GM23338 (cell line): ENCODE data around the gene MAP3K5. TPM values are rescaled to one million over a fixed set of nuclear protein-coding genes. Genes with fewer than 3 reads are reported as not detected.

Experiments used
- ATAC-seq: fragments of 200-7000 bp; cut with Tn5 transposase; 3 replicates; pipeline ENCODE4 v1.9.1; 2020
- DNase-seq: peaks from one replicate; pipeline ENCODE4 v3.0.0-alpha.2; 2015; ENCODE audit warnings: low spot score
- H2AFZ ChIP-seq: fragments of 200-600 bp; sonication (generic); 2 replicates; pipeline ENCODE4 v1.8.0; 2016; ENCODE audit warnings: antibody characterized with exemption, mild to moderate bottlenecking, moderate library complexity
- H3F3A ChIP-seq: fragments of 200-600 bp; sonication (generic); replicated peaks from 2 replicates; pipeline ENCODE4 v1.8.0; 2017; ENCODE audit warnings: antibody characterized with exemption, mixed run types, low read depth
- H3K27ac ChIP-seq: fragments of 200-600 bp; sonication (generic); 2 replicates; pipeline ENCODE4 v1.6.1; 2016; ENCODE audit warnings: low read depth
- H3K27me3 ChIP-seq: fragments of 200-600 bp; sonication (generic); 2 replicates; pipeline ENCODE4 v1.8.0; 2016; ENCODE audit warnings: mild to moderate bottlenecking, mixed run types, moderate library complexity; ENCODE audit not compliant: insufficient read depth
- H3K36me3 ChIP-seq: fragments of 200-600 bp; sonication (generic); 2 replicates; pipeline ENCODE4 v1.8.0; 2016; ENCODE audit warnings: mild to moderate bottlenecking; ENCODE audit not compliant: insufficient read depth
- H3K4me1 ChIP-seq: fragments of 200-600 bp; sonication (generic); 2 replicates; pipeline ENCODE4 v1.8.0; 2016; ENCODE audit warnings: mild to moderate bottlenecking, moderate library complexity; ENCODE audit not compliant: insufficient read depth
- H3K4me2 ChIP-seq: fragments of 200-600 bp; sonication (generic); 2 replicates; pipeline ENCODE4 v1.7.1; 2017; ENCODE audit warnings: mixed run types
- H3K4me3 ChIP-seq: fragments of 200-600 bp; sonication (generic); 2 replicates; pipeline ENCODE4 v1.6.1; 2016; ENCODE audit warnings: mixed run types
- H3K79me2 ChIP-seq: fragments of 200-600 bp; sonication (generic); replicated peaks from 2 replicates; pipeline ENCODE4 v1.8.0; 2017; ENCODE audit warnings: mild to moderate bottlenecking; ENCODE audit not compliant: insufficient read depth
- H3K9me2 ChIP-seq: fragments of 200-600 bp; sonication (generic); 2 replicates; pipeline ENCODE4 v1.8.0; 2017; ENCODE audit not compliant: insufficient read depth
- H4K20me1 ChIP-seq: fragments of 200-600 bp; sonication (generic); replicated peaks from 2 replicates; pipeline ENCODE4 v1.8.0; 2017; ENCODE audit warnings: mild to moderate bottlenecking; ENCODE audit not compliant: insufficient read depth
- H3K27ac Mint-ChIP-seq: 2 replicates; pipeline ENCODE4 v1.8.0; 2020; ENCODE audit warnings: inconsistent platforms, mild to moderate bottlenecking, moderate library complexity, mixed read lengths
- H3K27me3 Mint-ChIP-seq: 3 replicates; pipeline ENCODE4 v1.8.0; 2022; ENCODE audit warnings: low read depth, mild to moderate bottlenecking, moderate library complexity, mixed read lengths, inconsistent platforms; ENCODE audit not compliant: insufficient read depth, poor library complexity
- H3K36me3 Mint-ChIP-seq: 3 replicates; pipeline ENCODE4 v1.8.0; 2021; ENCODE audit warnings: low read depth, mild to moderate bottlenecking, inconsistent platforms, moderate library complexity, mixed read lengths
- H3K4me1 Mint-ChIP-seq: 3 replicates; pipeline ENCODE4 v1.8.0; 2020; ENCODE audit warnings: mild to moderate bottlenecking, inconsistent platforms, mixed read lengths
- H3K4me3 Mint-ChIP-seq: 3 replicates; pipeline ENCODE4 v1.8.0; 2021; ENCODE audit warnings: moderate library complexity, mild to moderate bottlenecking, inconsistent platforms, mixed read lengths
- H3K9me3 Mint-ChIP-seq: 3 replicates; pipeline ENCODE4 v1.8.0; 2020; ENCODE audit warnings: moderate library complexity, mild to moderate bottlenecking, inconsistent platforms, mixed read lengths
- CREB1 ChIP-seq: fragments of 250-450 bp; sonication (Bioruptor Pico); IDR thresholded peaks from 2 replicates; pipeline ENCODE4 v1.5.0; 2020; ENCODE audit warnings: low read depth, mild to moderate bottlenecking, moderate library complexity
- CTCF ChIP-seq, 2 experiments: fragments of 200-600 bp in 1 of 2; sonication (generic) in 1 of 2; conservative IDR thresholded peaks; 2 replicates each; pipeline versions ENCODE4 v1.5.1 to v1.6.1; 2016 to 2017; ENCODE audit warnings: antibody characterized with exemption in 2 of 2, low read depth in 2 of 2, mild to moderate bottlenecking in 2 of 2, moderate library complexity in 1 of 2
- ETS1 ChIP-seq: IDR thresholded peaks from 2 replicates; pipeline ENCODE4 v1.6.1; 2016; ENCODE audit warnings: antibody characterized with exemption
- EZH2 ChIP-seq: fragments of 200-600 bp; sonication (generic); IDR thresholded peaks from one replicate; pipeline ENCODE4 v1.8.0; 2017; ENCODE audit warnings: antibody characterized with exemption, mild to moderate bottlenecking, low read depth; ENCODE audit not compliant: unreplicated experiment
- EZH2phosphoT487 ChIP-seq: fragments of 200-600 bp; sonication (generic); IDR thresholded peaks from one replicate; pipeline ENCODE4 v1.8.1; 2018; ENCODE audit warnings: antibody characterized with exemption; ENCODE audit not compliant: unreplicated experiment
- JUNB ChIP-seq: IDR thresholded peaks from one replicate; pipeline ENCODE4 v1.6.1; 2016; ENCODE audit warnings: antibody characterized with exemption; ENCODE audit not compliant: unreplicated experiment
- NANOG ChIP-seq: IDR thresholded peaks from 2 replicates; pipeline ENCODE4 v1.6.1; 2016; ENCODE audit warnings: antibody characterized with exemption, borderline replicate concordance
- POLR2AphosphoS5 ChIP-seq: IDR thresholded peaks from 2 replicates; pipeline ENCODE4 v1.6.1; 2016; ENCODE audit warnings: antibody characterized with exemption, low read depth
- REST ChIP-seq: IDR thresholded peaks from one replicate; pipeline ENCODE4 v1.6.1; 2018; ENCODE audit warnings: antibody characterized with exemption; ENCODE audit not compliant: unreplicated experiment
- STAT1 ChIP-seq: IDR thresholded peaks from one replicate; pipeline ENCODE4 v1.6.1; 2016; ENCODE audit warnings: antibody characterized with exemption; ENCODE audit not compliant: unreplicated experiment
- ZNF114 ChIP-seq: fragments of 250-450 bp; sonication (Bioruptor Pico); IDR thresholded peaks from 2 replicates; pipeline ENCODE4 v1.5.0; 2020; ENCODE audit warnings: mild to moderate bottlenecking, moderate library complexity
- ZNF331 ChIP-seq: fragments of 250-450 bp; sonication (Bioruptor Pico); IDR thresholded peaks from 2 replicates; pipeline ENCODE4 v1.5.0; 2020; ENCODE audit warnings: low read depth, mild to moderate bottlenecking, moderate library complexity
- ZNF462 ChIP-seq: fragments of 250-450 bp; sonication (Bioruptor Pico); IDR thresholded peaks from 2 replicates; pipeline ENCODE4 v1.5.0; 2020; ENCODE audit warnings: mild to moderate bottlenecking, moderate library complexity
- polyA plus RNA-seq: library from polyadenylated mRNA; unstranded; fragments of >200 nt; fragmentation: Nextera tagmentation; extraction: Ambion mirVana; gene quantifications from 2 replicates; pipeline ENCODE4 v1.2.1, GENCODE V29; 2016
- total RNA-seq: library from RNA; depleted of rRNA; stranded (reverse); fragments of >200 nt; shearing (Covaris generic); gene quantifications from 2 replicates; pipeline ENCODE4 v1.2.3, GENCODE V29; 2014

The MAP3K5 gene
- total and polyA plus RNA-seq, 2 experiments from 2014 or later = 0.76 to 2.8 TPM

- Histone ChIP-seq H2AFZ (no peak overlapping the region), H3K4me3 (no peak overlapping the region), H3K27me3 (no peaks in the 10 kb centered on the region), H3F3A (no peaks in the 10 kb centered on the region), H3K36me3 (no peaks in the 10 kb centered on the region), H3K27ac (no peak overlapping the region), H4K20me1 (no peaks in the 10 kb centered on the region), H3K4me1 (no peaks in the 10 kb centered on the region), H3K4me2 (no peak overlapping the region), H3K9me2 (no peaks in the 10 kb centered on the region), H3K79me2 (no peaks in the 10 kb centered on the region)
- Mint-ChIP-seq H3K4me1 (no peaks in the 10 kb centered on the region), H3K4me3 (no peak overlapping the region), H3K27ac (no peak overlapping the region), H3K36me3 (no peaks in the 10 kb centered on the region), H3K9me3 (no peaks in the 10 kb centered on the region), H3K27me3 (no peaks in the 10 kb centered on the region)
- DNase-seq = no peak
- no peak for ATAC-seq
- TF ChIP-seq CTCF (conservative IDR thresholded peaks at IDR 0.05; ENCODE audit: low read depth in 2 of 2) (no peak), REST (no peak), ETS1 (no peak), ZNF462 (CRISPR knock-in tag) (no peak), ZNF331 (CRISPR knock-in tag) (no peak), STAT1 (no peak), JUNB (no peak), POLR2AphosphoS5 (no peak), EZH2 (no peak), ZNF114 (CRISPR knock-in tag) (no peak), CREB1 (CRISPR knock-in tag) (no peak), EZH2phosphoT487 (no peak), NANOG (no peak)
These were observed 139.6 kb downstream of the MAP3K5 start for GRCh38 chr6:136652656-136653055.
